B cell (primary cell): ENCODE results near the gene DTX4. TPM values are rescaled to one million over a fixed set of nuclear protein-coding genes. Genes with fewer than 3 reads are reported as not detected.

Experiments
- ATAC-seq: fragments of 200-7000 bp; cut with Tn5 transposase; one replicate; pipeline ENCODE4 v1.10.0; 2021; ENCODE audit warnings: low read depth, mild to moderate bottlenecking, moderate number of reproducible peaks, moderate library complexity
- CTCF ChIA-PET: fragments of 350-600 bp; sonication (Branson Sonifier 250); formaldehyde crosslinking; loops from one replicate; lab custom pipeline; 2021; ENCODE audit warnings: antibody characterized with exemption, inconsistent platforms; lab: Charles Lee
- POLR2A ChIA-PET: fragments of 350-600 bp; sonication (Branson Sonifier 250); formaldehyde crosslinking; loops from one replicate; lab custom pipeline; 2021; ENCODE audit warnings: antibody characterized with exemption; lab: Charles Lee
- DNase-seq: peaks from one replicate; pipeline ENCODE4 v3.0.0; 2013
- H2AFZ ChIP-seq: 2 replicates; pipeline ENCODE4 v1.6.1; 2012; ENCODE audit warnings: mild to moderate bottlenecking, low read depth, low read length; ENCODE audit not compliant: insufficient read depth, poor library complexity, severe bottlenecking
- H3K27ac ChIP-seq, 2 donors: 1 replicate in 1 of 2; 2 replicates in 1 of 2; pipeline ENCODE4 v1.5.1; 2012 to 2013; ENCODE audit warnings: low read length in 2 of 2, mild to moderate bottlenecking in 2 of 2, moderate library complexity in 1 of 2
- H3K27me3 ChIP-seq, 4 experiments: fragments of 200-600 bp in 1 of 4; sonication (generic) in 1 of 4; replicated peaks in 1 of 4; 1 replicate in 2 of 4; 2 replicates in 2 of 4; pipeline versions ENCODE4 v1.6.1 to v1.7.0; 2013 to 2016; ENCODE audit warnings: low read length in 3 of 4, mild to moderate bottlenecking in 2 of 4, mixed read lengths in 1 of 4, moderate library complexity in 1 of 4; ENCODE audit not compliant: insufficient read depth in 4 of 4, control insufficient read depth in 3 of 4; ENCODE audit errors: control extremely low read depth in 1 of 4
- H3K36me3 ChIP-seq, 2 experiments: replicated peaks in 1 of 2; 1 replicate in 1 of 2; 2 replicates in 1 of 2; pipeline versions ENCODE4 v1.6.1 to v1.7.1; 2013; ENCODE audit warnings: low read length in 1 of 2; ENCODE audit not compliant: insufficient read depth in 2 of 2, control insufficient read depth in 1 of 2; ENCODE audit errors: control extremely low read depth in 1 of 2, extremely low read depth in 1 of 2
- H3K4me1 ChIP-seq, 2 donors: fragments of 200-600 bp in 1 of 2; sonication (generic) in 1 of 2; 1 replicate in 1 of 2; 2 replicates in 1 of 2; pipeline versions ENCODE4 v1.5.1 to v1.6.1; 2013 to 2017; ENCODE audit warnings: low read length in 2 of 2; ENCODE audit not compliant: control insufficient read depth in 2 of 2, insufficient read depth in 2 of 2
- H3K4me2 ChIP-seq: replicated peaks from 2 replicates; pipeline ENCODE3; 2012; ENCODE audit warnings: mild to moderate bottlenecking, low read depth, low read length; ENCODE audit not compliant: poor library complexity, severe bottlenecking
- H3K4me3 ChIP-seq, 5 experiments: fragments of 200-600 bp in 1 of 5; sonication (generic) in 1 of 5; 1 replicate in 3 of 5; 2 replicates in 2 of 5; pipeline versions ENCODE4 v1.5.1 to v1.7.0; 2011 to 2016; ENCODE audit warnings: low read length in 4 of 5, mild to moderate bottlenecking in 4 of 5, low read depth in 2 of 5, control low read depth in 1 of 5, moderate library complexity in 1 of 5; ENCODE audit not compliant: insufficient read depth in 1 of 5; ENCODE audit errors: control extremely low read depth in 1 of 5, extremely low read depth in 1 of 5
- H3K79me2 ChIP-seq: fragments of 200-600 bp; sonication (generic); one replicate; pipeline ENCODE4 v1.6.0; 2016; ENCODE audit warnings: low read length; ENCODE audit not compliant: control insufficient read depth, insufficient read depth
- H3K9ac ChIP-seq: fragments of 200-600 bp; sonication (generic); 2 replicates; pipeline ENCODE4 v1.6.1; 2017; ENCODE audit warnings: mild to moderate bottlenecking, low read length, moderate library complexity
- H3K9me3 ChIP-seq, 3 donors: one replicate each; pipeline versions ENCODE4 v1.6.1 to v1.7.1; 2013; ENCODE audit warnings: low read length in 2 of 3; ENCODE audit not compliant: control insufficient read depth in 2 of 3, insufficient read depth in 1 of 3; ENCODE audit errors: control extremely low read depth in 1 of 3
- H4K20me1 ChIP-seq: 2 replicates; pipeline ENCODE4 v1.6.0; 2012; ENCODE audit warnings: mild to moderate bottlenecking, low read length; ENCODE audit not compliant: insufficient read depth, control insufficient read depth, poor library complexity, severe bottlenecking
- H3K27ac Mint-ChIP-seq: one replicate; pipeline ENCODE4 v1.8.0; 2021; ENCODE audit warnings: mixed read lengths
- H3K27me3 Mint-ChIP-seq: one replicate; pipeline ENCODE4 v1.8.0; 2021; ENCODE audit warnings: mixed read lengths
- H3K4me1 Mint-ChIP-seq: one replicate; pipeline ENCODE4 v1.8.0; 2021; ENCODE audit warnings: mixed read lengths
- H3K4me3 Mint-ChIP-seq: one replicate; pipeline ENCODE4 v1.8.0; 2021; ENCODE audit warnings: mixed read lengths
- H3K9me3 Mint-ChIP-seq: one replicate; pipeline ENCODE4 v1.8.0; 2022; ENCODE audit warnings: mixed read lengths; ENCODE audit not compliant: insufficient read depth
- EZH2 ChIP-seq: IDR thresholded peaks from 2 replicates; pipeline ENCODE4 v1.6.1; 2012; ENCODE audit warnings: borderline replicate concordance, low read depth, mild to moderate bottlenecking, moderate library complexity, low read length; ENCODE audit not compliant: insufficient read depth, poor library complexity, severe bottlenecking
- WGBS: methylation state at CpG from one replicate; pipeline ENCODE4 v1.1.5; 2013; ENCODE audit warnings: missing lambda C conversion rate; ENCODE audit not compliant: insufficient coverage; 5-methylcytosine and 5-hydroxymethylcytosine counted together
- intact Hi-C: fragments of 100-400 bp; cut with micrococcal nuclease; formaldehyde crosslinking; loops from one replicate; pipeline ENCODE4 v1.10.0; 2022
- polyA plus RNA-seq: library from polyadenylated mRNA; depleted of rRNA; stranded (reverse); fragments of >200 nt; gene quantifications from 2 replicates; pipeline ENCODE4 v1.2.3, GENCODE V29; 2012
- total RNA-seq, 2 donors: library from RNA; stranded (reverse); fragments of 120-200 nt in 1 of 2; gene quantifications; 1 replicate in 1 of 2; 2 replicates in 1 of 2; pipeline versions ENCODE4 v1.2.3 to v1.2.4, GENCODE V29; 2013 to 2022
- TF ChIP-seq, protein P1 (sequence below): fragments of 200-600 bp; IDR thresholded peaks from one replicate; pipeline ENCODE4 v1.8.0; 2022; ENCODE audit warnings: antibody characterized with exemption, mild to moderate bottlenecking

Gene DTX4
- total and polyA plus RNA-seq, 2 donors (not counting 1 experiment from before 2014, with no cell fraction given): 11.7 to 43.3 TPM

DNA sequence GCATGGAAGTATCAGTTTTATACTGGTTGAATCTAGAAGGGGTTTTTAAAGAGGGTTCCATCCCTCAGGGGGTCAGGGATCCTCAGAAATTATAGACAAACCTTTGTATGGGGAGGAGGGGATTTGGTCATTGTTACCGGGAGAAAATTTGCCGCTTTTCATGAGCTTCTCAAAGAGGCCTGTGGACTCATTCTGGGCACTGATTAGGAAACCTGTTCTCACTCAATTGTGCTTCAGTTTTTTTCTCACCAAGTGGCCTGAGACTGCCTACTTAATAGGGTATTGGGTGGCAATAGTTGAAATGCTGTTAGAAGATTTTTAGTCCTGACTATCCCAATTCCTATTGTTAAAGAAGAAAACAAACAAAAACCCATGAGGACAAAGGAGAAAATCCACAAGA, 26.8 kb downstream of the DTX4 start:
- Histone ChIP-seq H3K79me2 (peaks cover 33% of the 10 kb centered on the region), H3K4me3 (no peak overlapping the region), H4K20me1 (no peaks in the 10 kb centered on the region), H3K27me3 (no peaks in the 10 kb centered on the region), H3K4me2 (no peak overlapping the region), H3K4me1 (peaks cover 47 to 53% of the 10 kb centered on the region in 2 donors), H3K9ac (no peak overlapping the region), H3K9me3 (peaks cover 0 to 4% (median 0%) of the 10 kb centered on the region in 3 donors), H3K36me3 (peaks cover 2 to 67% of the 10 kb centered on the region in 2 experiments), H3K27ac (peak overlapping the region in 1 of 2 donors; percentile 2), H2AFZ (no peak overlapping the region)
- ChIA-PET CTCF (interaction anchor here (1.2 to 7.7 kb wide), 10 partner anchors 9 to 230 kb away, joined by 3 to 84 read pairs (median 5); partner anchors contain the start of gene DTX4), POLR2A (no interaction called here)
- 84% methylated on average over 2 of the region's 2 CpGs for WGBS
- DNase-seq: no peak
- Mint-ChIP-seq H3K4me1 (peaks cover 80% of the 10 kb centered on the region), H3K4me3 (no peak overlapping the region), H3K27me3 (no peaks in the 10 kb centered on the region), H3K27ac (peak overlapping the region; percentile 34), H3K9me3 (no peaks in the 10 kb centered on the region)
- ATAC-seq: no peak
- intact Hi-C loops: no loop called here
- TF ChIP-seq EZH2: no peak
- TF ChIP-seq, protein P1, sequence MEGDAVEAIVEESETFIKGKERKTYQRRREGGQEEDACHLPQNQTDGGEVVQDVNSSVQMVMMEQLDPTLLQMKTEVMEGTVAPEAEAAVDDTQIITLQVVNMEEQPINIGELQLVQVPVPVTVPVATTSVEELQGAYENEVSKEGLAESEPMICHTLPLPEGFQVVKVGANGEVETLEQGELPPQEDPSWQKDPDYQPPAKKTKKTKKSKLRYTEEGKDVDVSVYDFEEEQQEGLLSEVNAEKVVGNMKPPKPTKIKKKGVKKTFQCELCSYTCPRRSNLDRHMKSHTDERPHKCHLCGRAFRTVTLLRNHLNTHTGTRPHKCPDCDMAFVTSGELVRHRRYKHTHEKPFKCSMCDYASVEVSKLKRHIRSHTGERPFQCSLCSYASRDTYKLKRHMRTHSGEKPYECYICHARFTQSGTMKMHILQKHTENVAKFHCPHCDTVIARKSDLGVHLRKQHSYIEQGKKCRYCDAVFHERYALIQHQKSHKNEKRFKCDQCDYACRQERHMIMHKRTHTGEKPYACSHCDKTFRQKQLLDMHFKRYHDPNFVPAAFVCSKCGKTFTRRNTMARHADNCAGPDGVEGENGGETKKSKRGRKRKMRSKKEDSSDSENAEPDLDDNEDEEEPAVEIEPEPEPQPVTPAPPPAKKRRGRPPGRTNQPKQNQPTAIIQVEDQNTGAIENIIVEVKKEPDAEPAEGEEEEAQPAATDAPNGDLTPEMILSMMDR: no peak
